Osteocyte (in vitro differentiated cells): ENCODE data around the gene ATRNL1. TPM values are rescaled to one million over a fixed set of nuclear protein-coding genes. Genes with fewer than 3 reads are reported as not detected.

Experiments used
- DNase-seq: peaks from one replicate; pipeline ENCODE4 v3.0.0; 2021; ENCODE audit warnings: mixed read lengths; ENCODE audit not compliant: unreplicated experiment; ENCODE audit errors: extremely low spot score
- H3K27ac Mint-ChIP-seq: one replicate; pipeline ENCODE4 v1.8.0; 2021; ENCODE audit warnings: mild to moderate bottlenecking, mixed read lengths; ENCODE audit not compliant: unreplicated experiment
- H3K27me3 Mint-ChIP-seq: one replicate; pipeline ENCODE4 v1.8.0; 2021; ENCODE audit warnings: mixed read lengths; ENCODE audit not compliant: unreplicated experiment
- H3K36me3 Mint-ChIP-seq: one replicate; pipeline ENCODE4 v1.8.0; 2021; ENCODE audit warnings: mixed read lengths; ENCODE audit not compliant: unreplicated experiment
- H3K4me1 Mint-ChIP-seq: one replicate; pipeline ENCODE4 v1.8.0; 2021; ENCODE audit warnings: mixed read lengths; ENCODE audit not compliant: unreplicated experiment
- H3K4me3 Mint-ChIP-seq: one replicate; pipeline ENCODE4 v1.8.0; 2021; ENCODE audit warnings: mild to moderate bottlenecking, moderate library complexity, mixed read lengths; ENCODE audit not compliant: unreplicated experiment
- H3K9me3 Mint-ChIP-seq: one replicate; pipeline ENCODE4 v1.8.0; 2021; ENCODE audit warnings: mixed read lengths; ENCODE audit not compliant: unreplicated experiment
- CTCF ChIP-seq: fragments of 200-600 bp; sonication (generic); IDR thresholded peaks from 2 replicates; pipeline ENCODE4 v1.5.0; 2021; ENCODE audit warnings: antibody characterized with exemption, mild to moderate bottlenecking, moderate library complexity
- total RNA-seq: library from RNA; stranded (reverse); gene quantifications from 2 replicates; pipeline ENCODE4 v1.2.1, GENCODE V29; 2021

The ATRNL1 gene
- total RNA-seq, 1 donor from 2014 or later = 20.2 TPM

- H3K4me1 Mint-ChIP-seq = peaks cover 6% of the 10 kb centered on the region
- DNase-seq = no peak
- no peak overlapping the region for H3K27ac Mint-ChIP-seq
- H3K27me3 Mint-ChIP-seq = no peaks in the 10 kb centered on the region
- no peak overlapping the region for H3K4me3 Mint-ChIP-seq
- no peak for TF ChIP-seq CTCF
- no peaks in the 10 kb centered on the region for H3K9me3 Mint-ChIP-seq
- no peaks in the 10 kb centered on the region for H3K36me3 Mint-ChIP-seq
These were observed 29.2 kb upstream of the ATRNL1 start for GRCh38 chr10:115063701-115064658.

- Mint-ChIP-seq H3K27me3 (no peaks in the 10 kb centered on the region), H3K27ac (peak overlapping the region; percentile 7), H3K4me1 (peaks cover 6% of the 10 kb centered on the region), H3K9me3 (no peaks in the 10 kb centered on the region), H3K4me3 (no peak overlapping the region), H3K36me3 (no peaks in the 10 kb centered on the region)
- DNase-seq = no peak
- no peak for TF ChIP-seq CTCF
These were observed 27.4 kb upstream of the ATRNL1 start for GRCh38 chr10:115065801-115066200.

DNA sequence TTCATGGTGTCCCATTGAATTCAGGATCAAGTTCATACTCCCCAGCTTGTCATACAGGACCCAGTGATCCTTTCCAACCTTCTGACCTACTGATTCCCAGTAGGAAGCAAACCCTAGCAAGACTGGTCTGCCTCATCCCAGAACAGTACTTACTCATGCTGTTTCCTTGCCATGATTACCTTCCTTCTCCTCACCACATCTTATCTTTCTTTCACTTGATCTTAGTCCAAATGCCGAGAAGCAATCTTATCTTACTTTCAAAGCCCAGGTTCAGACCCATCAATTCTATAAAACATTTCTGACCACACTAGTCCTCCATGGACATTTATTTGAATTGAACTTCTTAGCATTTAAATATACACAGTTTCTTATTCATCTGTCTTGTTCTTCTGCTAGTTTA is 26.6 kb upstream of the ATRNL1 start:
- H3K4me3 Mint-ChIP-seq = no peak overlapping the region
- H3K27ac Mint-ChIP-seq = no peak overlapping the region
- DNase-seq = no peak
- TF ChIP-seq CTCF = no peak
- H3K4me1 Mint-ChIP-seq = peaks cover 6% of the 10 kb centered on the region
- no peaks in the 10 kb centered on the region for H3K27me3 Mint-ChIP-seq
- no peaks in the 10 kb centered on the region for H3K36me3 Mint-ChIP-seq
- H3K9me3 Mint-ChIP-seq = no peaks in the 10 kb centered on the region

DNA sequence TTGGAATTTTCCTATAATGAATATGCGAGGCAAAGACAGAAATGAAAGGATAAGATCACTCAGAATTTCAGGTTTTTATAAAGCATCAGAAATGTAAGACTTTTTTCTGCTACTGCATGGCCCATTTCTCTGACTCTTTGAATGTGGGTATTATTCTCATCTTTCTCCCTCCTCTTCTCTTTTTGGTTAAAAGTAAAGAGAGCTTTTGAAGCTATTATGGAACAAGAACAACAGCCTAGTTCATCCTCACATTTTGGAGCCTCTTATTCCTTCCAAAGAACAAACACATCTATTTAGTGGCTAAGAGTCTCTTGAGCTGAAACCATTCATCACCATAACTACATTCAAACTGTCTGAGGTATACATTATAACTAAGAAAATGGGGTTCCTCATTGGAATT is 19.4 kb upstream of the ATRNL1 start:
- Mint-ChIP-seq H3K27me3 (no peaks in the 10 kb centered on the region), H3K36me3 (no peaks in the 10 kb centered on the region), H3K9me3 (peaks cover 3% of the 10 kb centered on the region), H3K4me1 (no peaks in the 10 kb centered on the region), H3K4me3 (no peak overlapping the region), H3K27ac (no peak overlapping the region)
- DNase-seq = no peak
- TF ChIP-seq CTCF = no peak

DNA sequence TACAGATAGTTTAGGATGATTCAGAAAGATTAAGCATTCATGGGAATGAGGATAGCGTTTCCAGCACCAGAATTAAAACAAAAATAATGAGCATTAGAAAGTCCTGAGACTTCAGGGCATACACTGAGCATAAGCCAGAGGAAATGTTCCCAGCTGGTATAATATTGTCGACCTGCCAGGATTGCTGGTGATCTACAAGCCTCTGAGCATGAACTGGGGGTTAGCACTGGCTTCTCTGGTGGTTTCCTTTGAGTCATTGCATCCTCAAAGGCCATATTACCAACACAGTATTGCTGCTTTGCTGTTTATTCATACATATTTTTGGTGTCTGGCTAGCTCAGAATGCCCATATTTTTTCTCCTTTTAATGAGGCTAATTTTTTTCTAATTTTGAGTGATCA is 10.7 kb upstream of the ATRNL1 start:
- no peak for DNase-seq
- Mint-ChIP-seq H3K27me3 (no peaks in the 10 kb centered on the region), H3K27ac (no peak overlapping the region), H3K4me3 (no peak overlapping the region), H3K36me3 (peaks cover 7% of the 10 kb centered on the region), H3K4me1 (peaks cover 15% of the 10 kb centered on the region), H3K9me3 (peaks cover 26% of the 10 kb centered on the region)
- no peak for TF ChIP-seq CTCF
